HG02870 (cell line): ENCODE results near the gene TMEM244.
"Not testable (repeated sequence)": the region's sequence is repeated elsewhere in the genome, so short reads cannot be mapped to it uniquely, and the experiment has no call there.

ENCODE experiments used
- ATAC-seq: cut with Tn5 transposase; IDR thresholded peaks from one replicate; pipeline ENCODE4 v1.9.1; 2021; ENCODE audit warnings: mild to moderate bottlenecking, moderate library complexity; ENCODE audit not compliant: unreplicated experiment

TMEM244 gene

GRCh38 chr6:129867403-129867802 is 6.3 kb upstream of the TMEM244 start:
- ATAC-seq: no peak

DNA sequence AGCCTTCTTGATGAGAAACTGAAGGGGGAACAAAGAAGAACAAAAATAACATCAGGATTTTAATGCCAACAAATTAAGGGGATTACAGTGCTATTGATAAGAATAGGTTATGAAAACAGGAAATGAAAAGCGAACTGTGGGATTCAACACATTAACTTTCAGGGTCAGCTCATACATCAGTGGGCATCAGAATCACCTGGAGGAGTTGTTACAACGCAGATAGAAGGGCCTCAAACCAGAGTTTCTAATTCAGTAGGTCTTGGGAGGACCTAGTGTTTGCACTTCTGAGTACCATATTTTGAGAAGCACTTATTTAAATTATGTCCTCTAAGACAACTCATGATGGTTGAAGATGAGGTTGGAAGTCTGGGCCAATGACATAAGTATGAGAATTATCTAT is 5.6 kb upstream of the TMEM244 start:
- no peak for ATAC-seq

GRCh38 chr6:129866256-129866655 is 5.1 kb upstream of the TMEM244 start:
- ATAC-seq: no peak

GRCh38 chr6:129865013-129865412 is 3.9 kb upstream of the TMEM244 start:
- ATAC-seq: no peak

DNA sequence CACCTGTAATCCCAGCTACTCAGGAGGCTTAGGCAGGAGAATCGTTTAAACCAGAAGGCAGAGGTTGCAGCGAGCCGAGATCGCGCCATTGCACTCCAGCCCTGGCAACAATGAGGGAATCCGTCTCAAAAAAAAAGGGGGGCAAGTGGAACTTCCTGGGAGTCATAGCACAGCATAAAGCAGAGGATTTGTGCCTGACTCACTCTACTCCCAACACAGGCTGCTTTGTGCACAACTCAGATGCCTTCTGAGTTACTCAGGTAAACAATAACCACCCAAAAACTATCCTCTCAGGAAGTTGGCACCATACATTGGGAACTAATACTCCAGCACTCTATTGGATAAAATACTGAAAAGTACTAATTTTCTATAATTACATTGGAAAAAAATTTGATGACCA is 2.5 kb upstream of the TMEM244 start:
- no peak for ATAC-seq

- no peak for ATAC-seq
Observed at GRCh38 chr6:129859524-129859923, 1.6 kb downstream of the TMEM244 start.

GRCh38 chr6:129857838-129858237 is 3.3 kb downstream of the TMEM244 start:
- ATAC-seq: no peak

DNA sequence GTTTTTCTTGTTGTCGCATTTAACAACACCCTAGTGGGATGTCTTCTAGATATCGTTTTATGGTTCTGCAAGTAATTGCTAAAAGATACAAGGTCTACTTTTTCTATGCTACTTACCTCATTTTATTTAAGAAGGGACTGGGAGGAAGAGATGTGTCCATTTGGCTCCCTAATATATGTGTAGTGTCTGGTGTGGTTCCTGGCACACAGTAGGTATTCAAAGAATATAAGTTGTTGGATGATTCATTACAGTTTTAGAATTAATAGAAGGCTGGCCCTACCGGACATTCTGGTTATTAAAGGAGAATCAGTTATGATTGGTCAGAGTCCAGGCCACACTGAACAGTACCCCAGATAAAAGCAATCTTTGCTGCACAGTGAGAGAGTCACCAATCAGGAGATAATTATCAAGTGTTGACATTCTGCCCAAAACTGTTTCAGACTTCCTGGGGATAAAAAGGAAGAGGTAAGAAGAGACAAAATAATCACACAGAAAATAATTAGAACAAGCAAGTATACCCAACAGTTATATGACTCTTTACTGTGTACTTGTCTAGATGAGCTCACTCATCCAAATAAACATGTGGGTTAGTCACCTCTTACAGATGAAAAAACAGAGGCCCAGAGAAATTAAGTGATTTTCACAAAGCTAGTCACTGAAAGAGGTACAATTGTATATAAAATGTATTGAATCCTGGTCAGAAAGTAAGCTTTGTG is 7.0 kb downstream of the TMEM244 start:
- ATAC-seq: no peak

DNA sequence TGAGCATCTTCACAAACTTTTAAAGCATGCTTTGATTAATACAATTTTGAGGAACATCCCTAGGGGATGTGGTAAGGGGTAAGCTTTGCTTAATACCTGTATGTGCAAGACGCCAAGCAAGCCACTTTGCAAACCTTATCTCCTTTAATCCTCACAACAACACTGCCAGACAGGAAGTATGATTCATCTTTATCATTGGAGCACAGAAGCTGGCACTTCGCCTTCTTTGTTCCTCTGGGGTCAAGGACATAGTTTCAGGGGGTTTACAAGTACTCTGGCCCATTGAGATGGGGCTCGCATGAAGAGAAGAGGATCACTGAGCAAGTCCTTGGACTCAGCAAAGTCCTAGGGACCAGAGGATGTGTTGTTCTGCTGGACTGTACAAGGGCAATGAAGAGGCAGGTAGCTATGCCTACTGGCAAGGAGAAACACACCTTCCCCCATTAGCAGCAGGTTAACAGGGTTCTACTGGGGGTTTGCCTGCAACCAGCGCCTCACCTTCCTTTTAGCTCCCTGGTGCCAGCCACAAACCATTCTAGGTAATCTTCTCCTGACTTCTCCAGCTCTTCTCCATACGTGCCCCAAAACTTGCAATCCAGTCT is 8.8 kb downstream of the TMEM244 start:
- ATAC-seq: no peak

DNA sequence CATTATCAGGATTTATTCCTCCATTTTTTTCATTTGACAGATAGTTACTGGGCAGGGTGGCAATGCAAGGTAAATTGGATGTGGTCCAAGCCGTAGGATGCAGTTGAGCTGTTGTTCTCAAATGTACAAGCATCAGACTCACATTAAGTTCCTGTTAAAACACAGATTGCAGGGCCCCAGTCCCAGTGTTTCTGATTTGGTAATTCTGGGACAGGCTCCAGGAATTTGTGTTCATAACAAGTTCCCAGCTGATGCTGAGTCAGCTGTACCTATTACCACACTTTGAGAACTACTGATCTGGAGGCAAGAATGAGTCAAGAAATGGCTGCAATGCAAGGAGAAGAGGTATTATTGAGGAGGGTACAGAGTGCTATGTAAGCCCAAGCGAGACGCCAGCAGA is 11.7 kb downstream of the TMEM244 start:
- no peak for ATAC-seq

DNA sequence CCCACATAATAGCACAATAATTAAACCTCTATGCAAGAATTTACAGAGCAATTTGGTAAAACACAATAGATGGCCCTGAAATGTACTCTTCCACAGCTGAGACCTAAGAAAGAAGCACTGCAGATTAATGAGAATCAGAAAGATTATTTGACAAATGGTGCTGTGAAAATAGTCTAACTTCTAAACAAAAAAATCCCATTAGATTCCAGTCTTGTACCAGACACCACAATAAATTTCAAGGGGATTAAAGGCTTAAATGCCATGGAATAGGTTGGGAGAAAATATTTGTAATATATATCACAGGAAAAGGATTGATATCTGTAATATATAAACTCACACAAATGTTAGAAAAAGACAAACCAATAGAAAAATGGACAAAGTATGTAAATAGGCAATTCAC is 14.4 kb downstream of the TMEM244 start:
- ATAC-seq: no peak

DNA sequence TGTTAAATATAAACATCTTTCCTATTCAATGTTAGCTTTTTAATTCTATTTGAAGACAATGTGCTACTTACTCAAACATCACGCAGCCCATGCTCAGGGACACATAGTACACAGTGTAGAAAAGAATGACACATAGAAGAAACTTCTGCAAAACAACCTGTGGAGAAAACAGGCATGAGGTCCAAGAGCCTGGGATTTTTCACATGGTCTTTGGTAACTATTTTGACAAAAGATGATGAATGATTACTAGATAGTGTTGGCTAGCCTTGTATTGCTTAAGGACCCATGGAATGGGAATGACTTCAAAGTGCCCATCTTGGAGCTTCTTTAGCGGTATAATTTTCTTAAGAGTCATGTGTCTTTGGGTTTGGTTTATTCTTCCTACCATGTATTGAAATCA is 15.4 kb downstream of the TMEM244 start:
- ATAC-seq: no peak

GRCh38 chr6:129844118-129844891 is 16.8 kb downstream of the TMEM244 start:
- ATAC-seq: no peak

DNA sequence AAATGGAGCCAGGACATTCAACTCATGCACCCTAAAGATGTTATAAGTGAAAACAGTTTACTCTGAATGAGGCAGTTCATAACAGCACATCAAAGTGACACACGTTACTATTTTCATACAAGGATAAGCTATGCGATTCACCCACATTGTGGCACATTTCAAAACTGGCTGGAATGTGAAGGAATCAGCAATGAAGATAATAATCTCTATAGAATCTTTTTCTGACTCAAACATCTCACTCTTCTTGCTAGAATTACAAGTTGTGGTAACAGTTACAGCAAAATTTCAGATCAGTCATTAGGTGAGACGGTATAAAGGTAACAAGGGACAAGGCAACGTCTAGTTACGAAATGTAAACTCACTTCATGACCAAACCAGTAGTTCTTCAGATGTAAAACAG is 17.5 kb downstream of the TMEM244 start:
- ATAC-seq: no peak

DNA sequence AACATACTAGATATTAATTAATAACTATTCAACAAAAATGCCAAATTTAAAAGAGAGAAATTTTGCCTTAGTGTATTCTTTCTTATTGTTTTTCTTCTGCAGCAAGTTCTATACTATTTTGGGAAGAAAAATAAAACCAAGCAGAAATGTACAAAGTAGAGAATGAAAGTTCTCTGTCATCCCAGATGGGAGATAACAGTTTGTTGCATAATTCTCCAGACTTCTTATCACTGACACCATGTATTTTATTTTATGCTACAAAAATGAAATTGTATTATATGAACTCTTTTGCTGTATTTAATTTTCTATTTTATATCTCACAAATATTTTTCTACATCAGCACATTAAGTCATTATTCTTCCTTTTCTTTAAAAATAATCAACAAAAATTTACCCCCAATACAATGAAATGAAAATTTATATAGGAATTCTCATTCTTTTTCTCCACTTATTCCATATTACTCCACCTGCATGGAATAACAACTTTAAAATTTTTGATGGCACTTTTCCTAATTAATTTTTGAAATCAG is 18.2 kb downstream of the TMEM244 start:
- no peak for ATAC-seq

DNA sequence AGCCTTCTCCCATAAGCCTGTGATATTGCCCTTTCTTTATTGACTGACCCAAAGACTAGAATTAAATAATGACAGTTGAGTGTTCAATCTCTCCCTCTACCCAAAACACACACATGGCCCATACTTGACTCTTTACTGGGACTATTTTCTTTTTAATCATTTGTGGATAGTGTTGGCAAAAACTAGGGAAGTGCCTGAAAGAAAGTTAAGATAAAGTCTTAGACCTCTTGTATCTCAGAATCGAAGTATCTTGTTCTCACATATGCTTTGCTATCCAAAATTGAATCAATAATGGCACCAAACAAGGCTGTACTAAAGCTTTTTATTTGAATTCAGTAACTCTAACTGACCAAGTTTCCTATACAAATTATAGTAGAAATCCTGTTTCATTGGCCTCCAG is 19.0 kb downstream of the TMEM244 start:
- ATAC-seq: no peak

DNA sequence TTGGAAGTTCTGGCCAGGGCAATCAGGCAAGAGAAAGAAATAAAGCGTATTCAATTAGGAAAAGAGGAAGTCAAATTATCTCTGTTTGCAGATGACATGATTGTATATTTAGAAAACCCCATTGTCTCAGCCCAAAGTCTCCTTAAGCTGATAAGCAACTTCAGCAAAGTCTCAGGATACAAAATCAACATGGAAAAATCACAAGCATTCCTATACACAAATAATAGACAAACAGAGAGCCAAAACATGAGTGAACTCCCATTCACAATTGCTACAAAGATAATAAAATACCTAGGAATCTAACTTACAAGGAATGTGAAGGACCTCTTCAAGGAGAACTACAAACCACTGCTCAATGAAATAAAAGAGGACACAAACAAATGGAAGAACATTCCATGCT is 21.6 kb downstream of the TMEM244 start:
- not testable (repeated sequence) for ATAC-seq

- ATAC-seq: no peak
Observed at GRCh38 chr6:129835691-129836090, 25.4 kb downstream of the TMEM244 start.

- ATAC-seq: no peak
Observed at GRCh38 chr6:129832299-129832698, 28.8 kb downstream of the TMEM244 start.

DNA sequence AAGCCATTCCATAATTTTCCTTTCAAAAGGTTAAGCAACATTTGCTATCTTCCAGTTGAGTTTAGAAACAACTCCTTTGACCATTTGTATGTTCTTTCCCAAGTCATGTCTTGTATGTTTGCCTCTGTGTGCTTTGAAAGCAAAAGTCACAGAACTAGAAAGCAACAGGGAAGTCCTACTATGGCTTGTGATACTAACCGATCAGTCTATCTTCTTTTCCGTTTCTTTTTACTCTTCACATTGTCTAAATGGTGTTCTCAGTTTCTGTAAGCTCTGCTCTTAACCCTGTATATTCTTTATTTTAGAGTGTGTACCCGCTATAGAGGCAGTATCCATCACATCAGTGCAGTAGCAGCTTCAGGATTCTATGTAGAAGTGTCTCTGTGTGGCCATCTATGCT is 32.9 kb downstream of the TMEM244 start:
- ATAC-seq: no peak

DNA sequence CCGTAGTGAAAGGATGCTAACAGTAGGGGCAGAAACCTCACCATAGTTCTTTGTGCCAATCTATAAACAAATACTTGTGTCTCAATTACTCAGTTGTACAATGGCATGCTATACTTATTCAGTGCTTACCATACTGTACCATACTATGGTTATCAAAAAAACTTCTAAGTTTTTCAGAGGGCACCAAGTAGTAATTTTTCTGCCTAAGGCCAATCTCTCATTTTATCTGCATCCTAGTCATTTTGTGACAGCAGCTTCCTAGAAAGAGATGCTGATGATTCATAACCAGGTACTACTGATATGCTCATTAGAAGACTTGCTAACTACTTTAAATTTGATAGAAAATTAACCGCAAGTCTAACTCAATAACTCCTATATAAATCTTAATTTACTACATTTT is 42.9 kb downstream of the TMEM244 start:
- no peak for ATAC-seq

DNA sequence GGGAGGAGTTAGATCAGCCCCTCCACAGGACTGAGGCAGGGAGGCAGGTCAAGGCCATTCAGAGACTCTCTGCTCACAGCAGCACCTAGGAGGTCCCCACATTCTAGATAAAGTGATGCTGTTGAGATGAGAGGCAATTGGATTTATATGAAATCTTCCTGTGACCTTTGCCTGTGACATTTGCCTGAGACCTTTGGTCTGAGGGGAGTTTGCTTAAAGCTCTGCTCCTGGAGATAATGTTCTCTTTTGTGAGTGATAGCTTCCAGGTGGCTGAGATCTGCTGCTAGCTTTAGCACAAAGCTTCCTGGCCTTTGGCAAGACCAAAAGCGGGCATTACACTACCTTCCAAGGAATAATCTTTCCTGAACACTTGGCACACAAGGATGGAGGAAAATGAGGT is 43.3 kb downstream of the TMEM244 start:
- no peak for ATAC-seq
